H9 (cell line): ENCODE results near the gene GALNT4. TPM values are rescaled to one million over a fixed set of nuclear protein-coding genes. Genes with fewer than 3 reads are reported as not detected.

Experiments
- DNase-seq: peaks from one replicate; pipeline ENCODE4 v3.0.0-alpha.2; 2017
- H2AFZ ChIP-seq: one replicate; pipeline ENCODE4 v1.6.1; 2013; ENCODE audit warnings: mild to moderate bottlenecking, low read length, control low read depth, moderate library complexity
- H2AK5ac ChIP-seq: 2 replicates; pipeline ENCODE4 v1.6.1; 2013; ENCODE audit warnings: low read length, control low read depth, mixed read lengths; ENCODE audit not compliant: insufficient read length
- H2BK120ac ChIP-seq: one replicate; pipeline ENCODE4 v1.6.1; 2013; ENCODE audit warnings: low read depth, mild to moderate bottlenecking, low read length, control low read depth, inconsistent platforms; ENCODE audit not compliant: poor library complexity, severe bottlenecking
- H2BK12ac ChIP-seq: 2 replicates; pipeline ENCODE4 v1.6.1; 2013; ENCODE audit warnings: low read length, control low read depth, mixed read lengths, low read depth; ENCODE audit not compliant: insufficient read length
- H2BK15ac ChIP-seq: 2 replicates; pipeline ENCODE4 v1.6.1; 2013; ENCODE audit warnings: low read depth, low read length, control low read depth
- H2BK20ac ChIP-seq: one replicate; pipeline ENCODE4 v1.6.1; 2013; ENCODE audit warnings: low read depth, mild to moderate bottlenecking, low read length, control low read depth, inconsistent platforms; ENCODE audit not compliant: poor library complexity, severe bottlenecking
- H2BK5ac ChIP-seq: 2 replicates; pipeline ENCODE4 v1.6.1; 2013; ENCODE audit warnings: low read length, control low read depth, mixed read lengths; ENCODE audit not compliant: insufficient read length
- H3K14ac ChIP-seq: 2 replicates; pipeline ENCODE4 v1.6.1; 2013; ENCODE audit warnings: low read length, control low read depth; ENCODE audit not compliant: insufficient read depth
- H3K18ac ChIP-seq: 2 replicates; pipeline ENCODE4 v1.6.1; 2013; ENCODE audit warnings: low read depth, mild to moderate bottlenecking, mixed read lengths, low read length, control low read depth; ENCODE audit not compliant: insufficient read length
- H3K23ac ChIP-seq: 2 replicates; pipeline ENCODE4 v1.6.1; 2013; ENCODE audit warnings: low read length, control low read depth, mixed read lengths, low read depth; ENCODE audit not compliant: insufficient read length
- H3K23me2 ChIP-seq: 2 replicates; pipeline ENCODE4 v1.6.1; 2013; ENCODE audit warnings: low read depth, mild to moderate bottlenecking, mixed read lengths, low read length, control low read depth; ENCODE audit not compliant: insufficient read length, poor library complexity, severe bottlenecking
- H3K27ac ChIP-seq: 2 replicates; pipeline ENCODE4 v1.5.1; 2013; ENCODE audit warnings: low read length, control low read depth, mixed read lengths, low read depth; ENCODE audit not compliant: insufficient read length
- H3K27me3 ChIP-seq: 2 replicates; pipeline ENCODE4 v1.6.1; 2013; ENCODE audit warnings: low read length, control low read depth, inconsistent platforms; ENCODE audit not compliant: insufficient read depth
- H3K4ac ChIP-seq: 2 replicates; pipeline ENCODE4 v1.6.1; 2013; ENCODE audit warnings: low read depth, mild to moderate bottlenecking, control low read depth, inconsistent platforms, low read length, moderate library complexity
- H3K4me1 ChIP-seq: 2 replicates; pipeline ENCODE4 v1.6.1; 2013; ENCODE audit warnings: low read length, control low read depth, inconsistent platforms; ENCODE audit not compliant: insufficient read depth
- H3K4me2 ChIP-seq: 2 replicates; pipeline ENCODE4 v1.6.1; 2013; ENCODE audit warnings: low read length, control low read depth, mixed read lengths; ENCODE audit not compliant: insufficient read length, insufficient read depth
- H3K56ac ChIP-seq: 2 replicates; pipeline ENCODE4 v1.6.1; 2013; ENCODE audit warnings: low read depth, mild to moderate bottlenecking, mixed read lengths, low read length, control low read depth; ENCODE audit not compliant: insufficient read length
- H3K79me1 ChIP-seq: 2 replicates; pipeline ENCODE4 v1.6.1; 2013; ENCODE audit warnings: low read depth, mild to moderate bottlenecking, moderate library complexity, low read length, control low read depth, inconsistent platforms; ENCODE audit not compliant: insufficient read depth, poor library complexity, severe bottlenecking
- H3K79me2 ChIP-seq: 2 replicates; pipeline ENCODE4 v1.6.1; 2013; ENCODE audit warnings: low read length, control low read depth, inconsistent platforms; ENCODE audit not compliant: insufficient read depth
- H3K9ac ChIP-seq: 2 replicates; pipeline ENCODE4 v1.6.1; 2013; ENCODE audit warnings: low read length, control low read depth, mixed read lengths; ENCODE audit not compliant: insufficient read length; ENCODE audit errors: extremely low read depth
- H3K9me3 ChIP-seq: one replicate; pipeline ENCODE4 v1.6.1; 2013; ENCODE audit warnings: low read depth, low read length, inconsistent platforms; ENCODE audit not compliant: control insufficient read depth
- H3T11ph ChIP-seq: one replicate; pipeline ENCODE4 v1.6.1; 2013; ENCODE audit warnings: mild to moderate bottlenecking, low read length, control low read depth, inconsistent platforms
- H4K20me1 ChIP-seq: one replicate; pipeline ENCODE4 v1.6.1; 2013; ENCODE audit not compliant: control insufficient read depth, insufficient read length, insufficient read depth
- H4K5ac ChIP-seq: 2 replicates; pipeline ENCODE4 v1.6.1; 2013; ENCODE audit warnings: low read depth, mild to moderate bottlenecking, mixed read lengths, low read length, control low read depth; ENCODE audit not compliant: insufficient read length
- H4K8ac ChIP-seq: replicated peaks from 2 replicates; pipeline ENCODE4 v1.6.1; 2013; ENCODE audit warnings: low read length, control low read depth, mixed read lengths, low read depth; ENCODE audit not compliant: insufficient read length
- H4K91ac ChIP-seq: 2 replicates; pipeline ENCODE4 v1.6.1; 2013; ENCODE audit warnings: low read depth, mild to moderate bottlenecking, moderate library complexity, mixed read lengths, low read length, control low read depth; ENCODE audit not compliant: insufficient read length
- H3K27ac Mint-ChIP-seq, 3 experiments: 2 replicates in 2 of 3; 3 replicates in 1 of 3; pipeline ENCODE4 v1.8.0; 2020 to 2021; ENCODE audit warnings: mixed read lengths in 3 of 3, mild to moderate bottlenecking in 1 of 3, moderate library complexity in 1 of 3
- H3K27me3 Mint-ChIP-seq: 2 replicates; pipeline ENCODE4 v1.8.0; 2021; ENCODE audit warnings: low read depth, mild to moderate bottlenecking, moderate library complexity, mixed read lengths
- H3K36me3 Mint-ChIP-seq, 3 experiments: 2 replicates in 2 of 3; 3 replicates in 1 of 3; pipeline ENCODE4 v1.8.0; 2020 to 2021; ENCODE audit warnings: low read depth in 3 of 3, mixed read lengths in 3 of 3; ENCODE audit not compliant: insufficient read depth in 1 of 3
- H3K4me1 Mint-ChIP-seq, 2 experiments: 2 replicates each; pipeline ENCODE4 v1.8.0; 2020; ENCODE audit warnings: mixed read lengths in 2 of 2
- H3K4me3 Mint-ChIP-seq, 2 experiments: 2 replicates in 1 of 2; 3 replicates in 1 of 2; pipeline ENCODE4 v1.8.0; 2020 to 2021; ENCODE audit warnings: mild to moderate bottlenecking in 2 of 2, mixed read lengths in 2 of 2, moderate library complexity in 1 of 2
- H3K9me3 Mint-ChIP-seq, 2 experiments: 2 replicates in 1 of 2; 3 replicates in 1 of 2; pipeline ENCODE4 v1.8.0; 2020; ENCODE audit warnings: mild to moderate bottlenecking in 2 of 2, mixed read lengths in 2 of 2, moderate library complexity in 1 of 2
- WGBS: extraction: QIAGEN DNeasy Blood & Tissue Kit; methylation state at CpG from one replicate; pipeline ENCODE4 v1.1.7; 2013; ENCODE audit warnings: missing lambda C conversion rate, low lambda C conversion rate, mixed read lengths; ENCODE audit not compliant: insufficient read length; ENCODE audit errors: extremely low coverage; 5-methylcytosine and 5-hydroxymethylcytosine counted together
- total RNA-seq: library from RNA; stranded (reverse); gene quantifications from 2 replicates; pipeline ENCODE4 v1.2.1, GENCODE V29; 2021
- TF ChIP-seq, protein P1 (sequence below): fragments of 200-600 bp; sonication (generic); conservative IDR thresholded peaks from 3 replicates; pipeline ENCODE4 v1.8.0; 2021; ENCODE audit warnings: antibody characterized with exemption, mild to moderate bottlenecking

Gene GALNT4
- total RNA-seq, 1 experiment from 2014 or later, result 3.1 TPM

DNA sequence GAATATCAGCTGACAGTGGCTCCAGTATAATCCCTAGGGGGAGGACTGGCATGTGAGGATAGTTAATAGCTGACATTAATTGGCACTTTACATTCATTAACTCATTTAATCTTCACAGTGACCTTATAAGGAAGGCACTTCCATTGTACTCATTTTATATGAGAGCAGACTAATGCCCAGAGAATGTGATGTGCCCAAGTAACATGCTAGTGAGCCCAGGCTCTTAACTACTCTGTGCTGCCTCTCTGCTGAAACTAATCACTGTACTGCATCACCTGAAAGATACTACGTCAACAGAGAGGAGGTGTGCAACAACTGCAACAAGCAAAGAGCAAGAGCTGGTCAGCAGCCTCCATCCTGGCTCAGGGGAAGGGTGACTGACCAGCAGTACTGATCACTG is 40.1 kb downstream of the GALNT4 start:
- Histone ChIP-seq H2BK15ac (no peak overlapping the region), H2BK20ac (no peak overlapping the region), H2BK12ac (no peak overlapping the region), H3K23ac (no peak overlapping the region), H4K20me1 (no peaks in the 10 kb centered on the region), H4K5ac (no peak overlapping the region), H3K79me1 (no peaks in the 10 kb centered on the region), H3T11ph (no peak overlapping the region), H3K4me2 (no peak overlapping the region), H3K23me2 (no peaks in the 10 kb centered on the region), H2AK5ac (no peak overlapping the region), H3K18ac (no peak overlapping the region), H2BK120ac (no peak overlapping the region), H3K27ac (no peak overlapping the region), H3K27me3 (no peaks in the 10 kb centered on the region), H4K8ac (no peak overlapping the region), H2AFZ (no peak overlapping the region), H4K91ac (no peak overlapping the region), H3K9me3 (no peaks in the 10 kb centered on the region), H2BK5ac (no peak overlapping the region), H3K9ac (no peak overlapping the region), H3K79me2 (no peaks in the 10 kb centered on the region), H3K4me1 (peaks cover 5% of the 10 kb centered on the region; the same call in 1 of the 2 replicates), H3K4ac (no peak overlapping the region), H3K14ac (no peak overlapping the region), H3K56ac (no peak overlapping the region)
- Mint-ChIP-seq H3K27ac (no peak overlapping the region), H3K4me1 (peaks cover 12 to 16% of the 10 kb centered on the region in 2 experiments), H3K9me3 (no peaks in the 10 kb centered on the region), H3K36me3 (no peaks in the 10 kb centered on the region), H3K27me3 (no peaks in the 10 kb centered on the region), H3K4me3 (no peak overlapping the region)
- TF ChIP-seq, protein P1, sequence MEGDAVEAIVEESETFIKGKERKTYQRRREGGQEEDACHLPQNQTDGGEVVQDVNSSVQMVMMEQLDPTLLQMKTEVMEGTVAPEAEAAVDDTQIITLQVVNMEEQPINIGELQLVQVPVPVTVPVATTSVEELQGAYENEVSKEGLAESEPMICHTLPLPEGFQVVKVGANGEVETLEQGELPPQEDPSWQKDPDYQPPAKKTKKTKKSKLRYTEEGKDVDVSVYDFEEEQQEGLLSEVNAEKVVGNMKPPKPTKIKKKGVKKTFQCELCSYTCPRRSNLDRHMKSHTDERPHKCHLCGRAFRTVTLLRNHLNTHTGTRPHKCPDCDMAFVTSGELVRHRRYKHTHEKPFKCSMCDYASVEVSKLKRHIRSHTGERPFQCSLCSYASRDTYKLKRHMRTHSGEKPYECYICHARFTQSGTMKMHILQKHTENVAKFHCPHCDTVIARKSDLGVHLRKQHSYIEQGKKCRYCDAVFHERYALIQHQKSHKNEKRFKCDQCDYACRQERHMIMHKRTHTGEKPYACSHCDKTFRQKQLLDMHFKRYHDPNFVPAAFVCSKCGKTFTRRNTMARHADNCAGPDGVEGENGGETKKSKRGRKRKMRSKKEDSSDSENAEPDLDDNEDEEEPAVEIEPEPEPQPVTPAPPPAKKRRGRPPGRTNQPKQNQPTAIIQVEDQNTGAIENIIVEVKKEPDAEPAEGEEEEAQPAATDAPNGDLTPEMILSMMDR, result no peak
- no peak for DNase-seq
- WGBS, result no CpG with 5 or more reads among the region's 1 CpG
